ENCODE measurements around the gene PTMS.

- TF ChIP-seq CTCF (conservative IDR thresholded peaks at IDR 0.05) (no peak), EZH2 (IDR thresholded peaks at IDR 0.05; ENCODE audit: low read depth) (no peak)
Observed at GRCh38 chr12:6773590-6774351, 7.6 kb downstream of the PTMS start.

Data from PC-9 (cell line).